Endothelial cell of umbilical vein (primary cell): ENCODE measurements around the gene H1-8.

Experiments
- EZH2 ChIP-seq: IDR thresholded peaks from 2 replicates; pipeline ENCODE4 v1.6.1; 2012; ENCODE audit warnings: borderline replicate concordance, low read depth, mild to moderate bottlenecking, moderate library complexity, low read length, inconsistent platforms; ENCODE audit not compliant: severe bottlenecking
- GATA2 ChIP-seq: IDR thresholded peaks from 2 replicates; pipeline ENCODE4 v1.7.0; 2011; ENCODE audit warnings: low read depth, mild to moderate bottlenecking, moderate library complexity, mixed read lengths, low read length; ENCODE audit not compliant: insufficient read length, insufficient read depth
- JUN ChIP-seq: IDR thresholded peaks from 2 replicates; pipeline ENCODE4 v1.6.1; 2011; ENCODE audit warnings: borderline replicate concordance, low read depth; ENCODE audit not compliant: insufficient read length, insufficient read depth
- MYC ChIP-seq: IDR thresholded peaks from one replicate; pipeline ENCODE4 v1.6.1; 2011; ENCODE audit warnings: mild to moderate bottlenecking, low read depth, low read length
- POLR2A ChIP-seq: IDR thresholded peaks from 2 replicates; pipeline ENCODE4 v1.6.1; 2012; ENCODE audit warnings: low read depth, mild to moderate bottlenecking, control low read depth, low read length
- POLR2AphosphoS5 ChIP-seq: IDR thresholded peaks from 2 replicates; pipeline ENCODE4 v1.6.1; 2012; ENCODE audit warnings: low read depth, mild to moderate bottlenecking, control low read depth, low read length, moderate library complexity; ENCODE audit not compliant: insufficient read depth
- TF ChIP-seq, protein P1 (sequence below), 2 donors: IDR thresholded peaks; 1 replicate in 1 of 2; 2 replicates in 1 of 2; pipeline ENCODE4 v1.5.1; 2011; ENCODE audit warnings: low read length in 2 of 2, mild to moderate bottlenecking in 2 of 2, moderate library complexity in 2 of 2, control low read depth in 1 of 2, inconsistent platforms in 1 of 2, low read depth in 1 of 2; ENCODE audit not compliant: insufficient read depth in 1 of 2; ENCODE audit errors: extremely low read depth in 1 of 2
- TF ChIP-seq, protein P2 (sequence below): IDR thresholded peaks from 2 replicates; pipeline ENCODE4 v1.6.1; 2011; ENCODE audit not compliant: insufficient read depth, insufficient read length

DNA sequence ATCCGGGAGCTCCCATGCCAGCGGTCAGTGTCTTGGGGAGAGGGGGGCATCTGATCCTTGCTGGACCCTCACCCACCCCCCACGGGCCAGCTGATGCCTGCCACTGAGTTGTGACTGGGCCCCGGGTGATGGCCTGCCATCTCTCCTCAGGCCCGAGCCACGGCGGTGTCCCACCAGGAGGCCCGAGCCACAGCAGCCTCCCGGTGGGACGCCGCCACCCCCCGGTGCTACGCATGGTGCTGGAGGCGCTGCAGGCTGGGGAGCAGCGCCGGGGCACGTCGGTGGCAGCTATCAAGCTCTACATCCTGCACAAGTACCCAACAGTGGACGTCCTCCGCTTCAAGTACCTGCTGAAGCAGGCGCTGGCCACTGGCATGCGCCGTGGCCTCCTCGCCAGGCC, 4.3 kb downstream of the H1-8 start:
- no peak for TF ChIP-seq EZH2
- TF ChIP-seq, protein P1, sequence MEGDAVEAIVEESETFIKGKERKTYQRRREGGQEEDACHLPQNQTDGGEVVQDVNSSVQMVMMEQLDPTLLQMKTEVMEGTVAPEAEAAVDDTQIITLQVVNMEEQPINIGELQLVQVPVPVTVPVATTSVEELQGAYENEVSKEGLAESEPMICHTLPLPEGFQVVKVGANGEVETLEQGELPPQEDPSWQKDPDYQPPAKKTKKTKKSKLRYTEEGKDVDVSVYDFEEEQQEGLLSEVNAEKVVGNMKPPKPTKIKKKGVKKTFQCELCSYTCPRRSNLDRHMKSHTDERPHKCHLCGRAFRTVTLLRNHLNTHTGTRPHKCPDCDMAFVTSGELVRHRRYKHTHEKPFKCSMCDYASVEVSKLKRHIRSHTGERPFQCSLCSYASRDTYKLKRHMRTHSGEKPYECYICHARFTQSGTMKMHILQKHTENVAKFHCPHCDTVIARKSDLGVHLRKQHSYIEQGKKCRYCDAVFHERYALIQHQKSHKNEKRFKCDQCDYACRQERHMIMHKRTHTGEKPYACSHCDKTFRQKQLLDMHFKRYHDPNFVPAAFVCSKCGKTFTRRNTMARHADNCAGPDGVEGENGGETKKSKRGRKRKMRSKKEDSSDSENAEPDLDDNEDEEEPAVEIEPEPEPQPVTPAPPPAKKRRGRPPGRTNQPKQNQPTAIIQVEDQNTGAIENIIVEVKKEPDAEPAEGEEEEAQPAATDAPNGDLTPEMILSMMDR (IDR thresholded peaks at IDR 0.05; ENCODE audit: extremely low read depth in 1 of 2, insufficient read depth in 1 of 2, low read depth in 1 of 2, low read length in 2 of 2) = no peak
- TF ChIP-seq POLR2A = no peak
- no peak for TF ChIP-seq POLR2AphosphoS5
- no peak for TF ChIP-seq MYC
- no peak for TF ChIP-seq JUN
- TF ChIP-seq, protein P2, sequence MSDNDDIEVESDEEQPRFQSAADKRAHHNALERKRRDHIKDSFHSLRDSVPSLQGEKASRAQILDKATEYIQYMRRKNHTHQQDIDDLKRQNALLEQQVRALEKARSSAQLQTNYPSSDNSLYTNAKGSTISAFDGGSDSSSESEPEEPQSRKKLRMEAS = no peak
- no peak for TF ChIP-seq GATA2
